Panc1 (cell line): ENCODE results near the gene GID4. TPM values are rescaled to one million over a fixed set of nuclear protein-coding genes. Genes with fewer than 3 reads are reported as not detected.

Experiments used
- ATAC-seq: fragments of 200-7000 bp; cut with Tn5 transposase; 2 replicates; pipeline ENCODE4 v1.9.1; 2020; ENCODE audit warnings: mild to moderate bottlenecking, moderate library complexity
- BruUV-seq: library from RNA; stranded (reverse); fragments of 400-500 nt; replicated peaks from 2 replicates; lab custom pipeline; 2021; lab: Mats Ljungman, UMichigan
- CTCF ChIA-PET: fragments of 300-600 bp; sonication (Branson Sonifier 250); formaldehyde crosslinking; loops from one replicate; lab custom pipeline; 2022; ENCODE audit warnings: antibody characterized with exemption; lab: Charles Lee
- POLR2A ChIA-PET: fragments of 300-600 bp; sonication (Branson Sonifier 250); formaldehyde crosslinking; loops from one replicate; lab custom pipeline; 2022; ENCODE audit warnings: antibody characterized with exemption; lab: Charles Lee
- DNase-seq: peaks from one replicate; pipeline ENCODE4 v3.0.0-alpha.2; 2010; ENCODE audit warnings: low read depth, low spot score
- H3K27ac ChIP-seq: 2 replicates; pipeline ENCODE4 v1.5.1; 2011; ENCODE audit warnings: mild to moderate bottlenecking, low read length, inconsistent platforms
- H3K27me3 ChIP-seq: fragments of 200-500 bp; sonication (Bioruptor generic); 2 replicates; pipeline ENCODE4 v1.6.0; 2014; ENCODE audit warnings: low read length, inconsistent platforms; ENCODE audit not compliant: control insufficient read depth, insufficient read depth
- H3K36me3 ChIP-seq: fragments of 200-500 bp; sonication (Bioruptor generic); 2 replicates; pipeline ENCODE4 v1.5.1; 2014; ENCODE audit warnings: inconsistent platforms, mild to moderate bottlenecking, low read length, moderate library complexity; ENCODE audit not compliant: control insufficient read depth, insufficient read depth
- H3K4me1 ChIP-seq: 2 replicates; pipeline ENCODE4 v1.5.1; 2011; ENCODE audit warnings: inconsistent platforms, mild to moderate bottlenecking, low read length, moderate library complexity; ENCODE audit not compliant: control insufficient read depth, insufficient read depth
- H3K4me3 ChIP-seq, 2 experiments: 2 replicates each; pipeline ENCODE4 v1.5.1; 2011 to 2012; ENCODE audit warnings: low read depth in 2 of 2, low read length in 2 of 2, mild to moderate bottlenecking in 2 of 2, inconsistent platforms in 1 of 2, moderate library complexity in 1 of 2
- H3K9me3 ChIP-seq: fragments of 200-500 bp; sonication (Bioruptor generic); 2 replicates; pipeline ENCODE4 v1.5.1; 2014; ENCODE audit warnings: low read depth, mild to moderate bottlenecking, inconsistent platforms, low read length, moderate library complexity; ENCODE audit not compliant: control insufficient read depth, insufficient read depth
- POLR2AphosphoS5 ChIP-seq: IDR thresholded peaks from 2 replicates; pipeline ENCODE4 v1.6.1; 2012; ENCODE audit warnings: mild to moderate bottlenecking, low read depth, low read length, moderate library complexity
- SIN3A ChIP-seq: IDR thresholded peaks from 2 replicates; pipeline ENCODE4 v1.6.1; 2012; ENCODE audit warnings: low read depth, mild to moderate bottlenecking, low read length, moderate library complexity, borderline replicate concordance; ENCODE audit not compliant: insufficient read depth
- TCF7L2 ChIP-seq: IDR thresholded peaks from 2 replicates; pipeline ENCODE4 v1.6.1; 2011; ENCODE audit warnings: mild to moderate bottlenecking, low read depth, low read length, inconsistent platforms
- in situ Hi-C: cut with HindIII; loops from 2 replicates; pipeline ENCODE4 v1.10.0; 2016; ENCODE audit warnings: low sequenced_read_pairs, low pct_unique_long_range_greater_than_20kb
- intact Hi-C: fragments of 100-400 bp; cut with micrococcal nuclease; formaldehyde crosslinking; loops from one replicate; pipeline ENCODE4 v1.10.0; 2022; ENCODE audit not compliant: unreplicated experiment
- total RNA-seq: library from RNA; stranded (reverse); gene quantifications from one replicate; pipeline ENCODE4 v1.2.1, GENCODE V29; 2021; ENCODE audit not compliant: unreplicated experiment
- TF ChIP-seq, protein P1 (sequence below), 2 experiments: IDR thresholded peaks; 2 replicates each; pipeline ENCODE4 v1.6.1; 2011 to 2012; ENCODE audit warnings: low read depth in 2 of 2, control low read depth in 1 of 2, low read length in 1 of 2, mild to moderate bottlenecking in 1 of 2, moderate library complexity in 1 of 2; ENCODE audit not compliant: insufficient read depth in 1 of 2
- TF ChIP-seq, protein P2 (sequence below): fragments of 450-650 bp; IDR thresholded peaks from 2 replicates; pipeline ENCODE4 v1.5.1; 2017; ENCODE audit warnings: mild to moderate bottlenecking

The GID4 gene
- total RNA-seq, 1 experiment from 2014 or later, result 11.1 TPM

DNA sequence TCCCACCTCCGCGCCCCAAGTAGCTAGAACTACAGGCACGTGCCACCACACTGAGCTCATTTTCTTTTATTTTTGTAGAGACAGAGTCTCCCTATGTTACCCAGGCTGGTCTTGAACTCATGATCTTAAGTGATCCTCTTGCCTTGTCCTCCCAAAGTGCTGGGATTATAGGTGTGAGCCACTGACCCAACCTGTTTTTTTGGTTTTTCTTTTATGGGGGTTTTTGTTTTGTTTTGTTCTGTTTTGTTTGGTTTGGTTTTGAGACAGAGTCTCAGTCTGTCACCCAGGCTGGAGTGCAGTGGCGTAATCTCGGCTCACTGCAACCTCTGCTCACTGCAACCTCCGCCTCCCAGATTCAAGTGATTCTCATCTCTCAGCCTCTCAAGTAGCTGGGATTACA, 16.4 kb downstream of the GID4 start:
- Histone ChIP-seq H3K4me3 (no peak overlapping the region), H3K9me3 (no peaks in the 10 kb centered on the region), H3K27ac (no peak overlapping the region), H3K27me3 (no peaks in the 10 kb centered on the region), H3K4me1 (no peaks in the 10 kb centered on the region), H3K36me3 (peaks cover 5% of the 10 kb centered on the region)
- CTCF ChIA-PET, result no interaction called here
- in situ Hi-C loops (no loop called here), intact Hi-C loops (no loop called here)
- POLR2A ChIA-PET, result no interaction called here
- BruUV-seq, result no TSS peak
- no peak for TF ChIP-seq TCF7L2
- no peak for TF ChIP-seq POLR2AphosphoS5
- no peak for TF ChIP-seq SIN3A
- TF ChIP-seq, protein P1, sequence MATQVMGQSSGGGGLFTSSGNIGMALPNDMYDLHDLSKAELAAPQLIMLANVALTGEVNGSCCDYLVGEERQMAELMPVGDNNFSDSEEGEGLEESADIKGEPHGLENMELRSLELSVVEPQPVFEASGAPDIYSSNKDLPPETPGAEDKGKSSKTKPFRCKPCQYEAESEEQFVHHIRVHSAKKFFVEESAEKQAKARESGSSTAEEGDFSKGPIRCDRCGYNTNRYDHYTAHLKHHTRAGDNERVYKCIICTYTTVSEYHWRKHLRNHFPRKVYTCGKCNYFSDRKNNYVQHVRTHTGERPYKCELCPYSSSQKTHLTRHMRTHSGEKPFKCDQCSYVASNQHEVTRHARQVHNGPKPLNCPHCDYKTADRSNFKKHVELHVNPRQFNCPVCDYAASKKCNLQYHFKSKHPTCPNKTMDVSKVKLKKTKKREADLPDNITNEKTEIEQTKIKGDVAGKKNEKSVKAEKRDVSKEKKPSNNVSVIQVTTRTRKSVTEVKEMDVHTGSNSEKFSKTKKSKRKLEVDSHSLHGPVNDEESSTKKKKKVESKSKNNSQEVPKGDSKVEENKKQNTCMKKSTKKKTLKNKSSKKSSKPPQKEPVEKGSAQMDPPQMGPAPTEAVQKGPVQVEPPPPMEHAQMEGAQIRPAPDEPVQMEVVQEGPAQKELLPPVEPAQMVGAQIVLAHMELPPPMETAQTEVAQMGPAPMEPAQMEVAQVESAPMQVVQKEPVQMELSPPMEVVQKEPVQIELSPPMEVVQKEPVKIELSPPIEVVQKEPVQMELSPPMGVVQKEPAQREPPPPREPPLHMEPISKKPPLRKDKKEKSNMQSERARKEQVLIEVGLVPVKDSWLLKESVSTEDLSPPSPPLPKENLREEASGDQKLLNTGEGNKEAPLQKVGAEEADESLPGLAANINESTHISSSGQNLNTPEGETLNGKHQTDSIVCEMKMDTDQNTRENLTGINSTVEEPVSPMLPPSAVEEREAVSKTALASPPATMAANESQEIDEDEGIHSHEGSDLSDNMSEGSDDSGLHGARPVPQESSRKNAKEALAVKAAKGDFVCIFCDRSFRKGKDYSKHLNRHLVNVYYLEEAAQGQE (IDR thresholded peaks at IDR 0.05; ENCODE audit: insufficient read depth in 1 of 2, low read depth in 2 of 2, low read length in 1 of 2), result no peak
- TF ChIP-seq, protein P2, sequence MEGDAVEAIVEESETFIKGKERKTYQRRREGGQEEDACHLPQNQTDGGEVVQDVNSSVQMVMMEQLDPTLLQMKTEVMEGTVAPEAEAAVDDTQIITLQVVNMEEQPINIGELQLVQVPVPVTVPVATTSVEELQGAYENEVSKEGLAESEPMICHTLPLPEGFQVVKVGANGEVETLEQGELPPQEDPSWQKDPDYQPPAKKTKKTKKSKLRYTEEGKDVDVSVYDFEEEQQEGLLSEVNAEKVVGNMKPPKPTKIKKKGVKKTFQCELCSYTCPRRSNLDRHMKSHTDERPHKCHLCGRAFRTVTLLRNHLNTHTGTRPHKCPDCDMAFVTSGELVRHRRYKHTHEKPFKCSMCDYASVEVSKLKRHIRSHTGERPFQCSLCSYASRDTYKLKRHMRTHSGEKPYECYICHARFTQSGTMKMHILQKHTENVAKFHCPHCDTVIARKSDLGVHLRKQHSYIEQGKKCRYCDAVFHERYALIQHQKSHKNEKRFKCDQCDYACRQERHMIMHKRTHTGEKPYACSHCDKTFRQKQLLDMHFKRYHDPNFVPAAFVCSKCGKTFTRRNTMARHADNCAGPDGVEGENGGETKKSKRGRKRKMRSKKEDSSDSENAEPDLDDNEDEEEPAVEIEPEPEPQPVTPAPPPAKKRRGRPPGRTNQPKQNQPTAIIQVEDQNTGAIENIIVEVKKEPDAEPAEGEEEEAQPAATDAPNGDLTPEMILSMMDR, result no peak
- DNase-seq (no peak), ATAC-seq (no peak)

DNA sequence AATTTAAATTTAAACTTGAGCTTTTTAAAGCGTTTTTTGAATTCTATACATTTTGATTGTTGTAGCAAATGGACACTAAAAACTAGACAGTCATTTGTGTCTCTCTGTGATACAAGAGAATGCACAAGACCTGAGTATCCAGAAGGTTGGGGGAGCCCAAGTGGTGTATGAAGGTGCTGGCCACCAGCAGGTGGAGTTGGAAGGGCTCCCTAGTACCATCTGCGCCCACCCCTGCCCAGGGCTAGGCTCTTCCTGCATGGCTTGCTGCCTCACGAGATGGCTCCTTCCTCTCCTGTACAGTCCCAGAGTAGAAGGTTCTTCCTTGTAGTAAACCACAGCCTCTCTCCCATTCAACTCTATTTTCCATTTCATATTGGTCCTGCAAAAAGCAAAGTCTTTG, 17.0 kb downstream of the GID4 start:
- Histone ChIP-seq H3K4me1 (no peaks in the 10 kb centered on the region), H3K36me3 (peaks cover 5% of the 10 kb centered on the region), H3K27ac (no peak overlapping the region), H3K9me3 (no peaks in the 10 kb centered on the region), H3K27me3 (no peaks in the 10 kb centered on the region), H3K4me3 (no peak overlapping the region)
- ChIA-PET CTCF (no interaction called here), POLR2A (no interaction called here)
- ATAC-seq (no peak), DNase-seq (no peak)
- TF ChIP-seq POLR2AphosphoS5 (no peak), TCF7L2 (no peak), SIN3A (no peak)
- TF ChIP-seq, protein P2, result no peak
- TF ChIP-seq, protein P1 (IDR thresholded peaks at IDR 0.05; ENCODE audit: insufficient read depth in 1 of 2, low read depth in 2 of 2, low read length in 1 of 2), result no peak
- in situ Hi-C loops, result no loop called here
- BruUV-seq, result no TSS peak
- intact Hi-C loops, result no loop called here
